ENCODE data around the gene DOCK9.

DNA sequence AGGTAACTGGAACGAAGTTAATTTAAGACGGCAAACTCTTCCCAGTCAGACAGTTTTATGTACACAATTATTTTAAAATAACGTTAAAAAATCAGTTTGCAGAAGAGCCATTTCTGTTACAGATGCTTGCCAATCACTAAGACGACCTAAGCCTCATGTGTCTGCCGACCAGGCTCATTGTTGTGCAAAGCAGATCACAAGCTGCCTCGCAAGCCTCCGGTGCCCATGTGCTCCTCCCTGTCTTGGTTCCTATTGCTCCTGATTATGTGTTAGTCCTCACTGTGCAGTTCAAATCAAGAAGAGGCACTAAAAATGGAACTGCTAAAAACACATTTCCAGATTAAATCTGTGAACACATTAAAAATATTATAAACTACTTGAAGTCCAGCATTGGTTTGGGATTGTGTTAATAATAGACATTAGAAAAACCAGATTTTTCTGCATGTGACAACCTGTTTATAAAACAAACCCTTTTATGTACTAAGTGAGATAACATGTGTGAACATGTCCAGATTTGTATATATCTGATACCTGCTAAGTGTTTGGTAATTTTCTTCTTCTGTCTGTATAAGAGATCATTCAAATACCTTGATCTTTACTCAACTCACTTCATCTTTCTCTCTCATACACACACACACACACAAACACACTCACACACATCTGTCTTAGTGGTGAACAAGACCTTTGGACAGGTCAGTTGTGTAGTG, 143.5 kb downstream of the DOCK9 start:
- no peak for TF ChIP-seq POLR2A (IDR thresholded peaks at IDR 0.05)
- TF ChIP-seq, protein P1, sequence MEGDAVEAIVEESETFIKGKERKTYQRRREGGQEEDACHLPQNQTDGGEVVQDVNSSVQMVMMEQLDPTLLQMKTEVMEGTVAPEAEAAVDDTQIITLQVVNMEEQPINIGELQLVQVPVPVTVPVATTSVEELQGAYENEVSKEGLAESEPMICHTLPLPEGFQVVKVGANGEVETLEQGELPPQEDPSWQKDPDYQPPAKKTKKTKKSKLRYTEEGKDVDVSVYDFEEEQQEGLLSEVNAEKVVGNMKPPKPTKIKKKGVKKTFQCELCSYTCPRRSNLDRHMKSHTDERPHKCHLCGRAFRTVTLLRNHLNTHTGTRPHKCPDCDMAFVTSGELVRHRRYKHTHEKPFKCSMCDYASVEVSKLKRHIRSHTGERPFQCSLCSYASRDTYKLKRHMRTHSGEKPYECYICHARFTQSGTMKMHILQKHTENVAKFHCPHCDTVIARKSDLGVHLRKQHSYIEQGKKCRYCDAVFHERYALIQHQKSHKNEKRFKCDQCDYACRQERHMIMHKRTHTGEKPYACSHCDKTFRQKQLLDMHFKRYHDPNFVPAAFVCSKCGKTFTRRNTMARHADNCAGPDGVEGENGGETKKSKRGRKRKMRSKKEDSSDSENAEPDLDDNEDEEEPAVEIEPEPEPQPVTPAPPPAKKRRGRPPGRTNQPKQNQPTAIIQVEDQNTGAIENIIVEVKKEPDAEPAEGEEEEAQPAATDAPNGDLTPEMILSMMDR (IDR thresholded peaks at IDR 0.05): no peak
